ENCODE data around the gene IKZF2.

IKZF2 gene

GRCh38 chr2:213152888-213153287 lies 1.5 kb upstream of the IKZF2 start:
- no peak for DNase-seq (ENCODE audit: low read depth)

DNA sequence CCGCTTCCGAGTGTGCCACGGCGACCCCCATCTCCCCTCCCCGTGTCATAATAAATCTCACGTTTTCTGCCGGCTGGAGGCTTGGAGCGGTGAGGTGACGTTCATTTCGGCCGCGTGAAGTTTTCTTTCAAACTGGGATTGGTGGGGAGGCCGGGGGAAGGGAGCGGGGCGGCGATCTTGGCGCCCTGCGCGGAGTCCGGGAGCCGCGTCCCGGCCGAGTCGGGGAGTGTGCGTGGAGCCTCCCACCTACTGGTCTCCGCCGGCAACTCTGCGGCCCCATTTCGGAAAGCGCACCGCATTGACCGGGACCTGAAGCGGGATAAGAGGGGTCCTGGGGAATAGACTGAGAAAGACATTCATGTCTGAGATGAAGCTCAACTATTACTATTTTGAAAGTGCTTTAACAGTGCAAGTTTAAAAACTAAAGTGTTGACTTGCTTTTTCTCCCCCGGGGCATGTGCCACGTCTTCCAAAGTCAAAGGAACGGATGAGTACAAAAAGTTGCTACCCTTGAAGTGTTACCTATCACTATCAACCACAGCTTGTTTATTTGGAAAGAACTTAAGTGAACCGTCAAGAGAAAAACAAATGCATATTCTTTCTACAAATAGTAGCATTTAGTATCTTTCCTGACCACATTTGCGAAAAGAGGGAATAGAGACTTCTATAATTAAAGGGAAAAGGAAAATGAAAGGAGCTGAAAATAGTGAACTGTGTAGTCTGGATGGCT lies 818 bp upstream of the IKZF2 start:
- peak; percentile 17 for DNase-seq (ENCODE audit: low read depth)

DNA sequence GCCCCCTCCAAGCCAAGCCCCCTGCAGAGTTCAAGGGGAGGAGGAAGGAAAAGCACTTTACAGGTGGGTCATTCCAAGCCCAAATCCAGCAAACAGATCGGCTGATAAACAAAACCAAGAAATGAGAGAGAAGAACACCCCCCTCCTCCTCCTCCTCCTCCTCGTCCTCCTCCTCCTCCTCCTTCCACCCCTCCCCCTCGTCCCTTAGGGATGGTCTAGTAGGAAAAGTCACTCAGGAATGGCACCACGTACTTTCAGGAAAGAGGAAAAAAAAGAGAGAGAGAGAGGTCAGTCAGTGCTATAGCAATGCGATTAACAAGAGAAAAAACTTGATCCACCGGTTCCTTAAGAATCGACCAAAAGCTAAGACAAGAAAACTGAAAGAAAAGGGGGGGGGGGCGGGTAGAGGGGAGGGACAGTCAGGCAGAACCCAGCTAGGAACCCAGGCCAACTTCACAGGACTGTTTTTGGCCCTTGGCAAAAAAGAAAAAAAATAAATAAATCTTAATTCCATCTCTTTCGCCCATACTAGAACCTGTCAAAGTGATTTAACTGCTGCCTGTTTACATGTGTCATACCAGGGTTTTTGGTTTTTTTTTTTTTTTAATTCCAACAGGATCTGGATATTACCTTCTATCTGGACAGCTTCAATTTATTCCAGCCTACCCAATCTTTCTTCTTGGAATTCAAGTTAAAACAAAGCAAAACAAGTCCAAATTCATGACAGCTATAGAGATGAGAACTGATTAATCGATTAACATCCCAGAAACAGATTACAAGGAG lies 906 bp downstream of the IKZF2 start:
- no peak for DNase-seq (ENCODE audit: low read depth)

- no peak for DNase-seq (ENCODE audit: low read depth)
Observed at GRCh38 chr2:213149949-213150314, 1.5 kb downstream of the IKZF2 start.

DNA sequence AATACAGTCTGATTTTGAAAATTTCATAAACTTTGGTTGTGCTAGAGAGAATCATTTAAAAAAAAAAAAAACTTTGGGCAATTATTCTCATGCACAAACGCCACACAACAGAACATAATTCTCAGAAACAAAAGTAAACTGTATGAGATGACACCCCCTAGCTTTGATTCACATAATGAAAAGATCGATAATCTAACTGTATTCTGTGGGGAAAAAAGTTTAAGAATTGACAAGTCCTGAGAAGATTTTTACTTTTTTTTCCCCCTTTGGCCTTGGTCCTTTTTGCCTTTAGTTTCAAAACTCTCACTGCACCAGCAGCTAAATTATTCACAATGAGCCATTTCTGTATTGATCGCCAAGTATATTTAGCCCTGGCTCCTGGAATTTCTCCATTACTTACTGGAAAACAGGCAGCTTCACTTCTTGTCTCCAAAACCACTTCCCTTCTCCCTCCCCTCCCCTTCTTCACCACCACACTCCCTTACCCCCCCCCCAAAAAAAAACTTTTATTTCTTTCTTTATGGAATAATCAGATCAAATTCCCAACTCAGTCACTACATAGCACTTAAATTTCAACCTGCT lies 2.0 kb downstream of the IKZF2 start:
- no peak for DNase-seq (ENCODE audit: low read depth)

DNA sequence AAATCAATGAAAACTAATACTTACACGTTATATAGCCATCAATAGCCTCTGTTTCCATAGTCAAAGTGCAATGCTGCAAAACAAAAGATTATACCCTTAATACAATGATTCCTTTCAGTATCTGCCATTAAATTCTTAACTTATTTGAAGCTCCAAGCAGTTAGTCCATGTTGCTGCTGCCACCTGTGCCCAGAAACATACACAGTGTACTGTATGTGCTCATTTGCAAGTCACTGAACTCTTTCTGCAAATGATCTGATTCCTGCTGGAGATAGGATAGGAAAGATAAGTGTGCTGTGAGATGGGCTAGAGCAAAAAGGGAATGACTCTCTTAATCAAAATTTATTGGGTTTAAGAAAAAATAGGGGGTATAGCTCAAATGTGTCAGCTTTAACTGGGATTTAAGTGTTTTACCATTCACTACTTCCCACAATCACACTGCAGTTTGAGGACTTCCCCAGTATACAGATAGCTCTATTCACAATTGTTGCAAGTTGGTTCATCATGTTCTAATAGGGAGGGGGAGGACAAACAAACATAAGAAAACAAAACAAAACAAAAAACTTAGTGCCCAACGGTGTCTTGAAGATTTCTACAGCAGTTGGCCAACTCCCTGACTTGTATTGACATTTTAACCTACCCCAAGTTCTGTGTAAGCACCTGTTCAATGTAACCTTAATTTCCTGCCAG lies 2.7 kb downstream of the IKZF2 start:
- no peak for DNase-seq (ENCODE audit: low read depth)

- no peak for DNase-seq (ENCODE audit: low read depth)
Observed at GRCh38 chr2:213147538-213147937, 3.9 kb downstream of the IKZF2 start.

- no peak for DNase-seq (ENCODE audit: low read depth)
Observed at GRCh38 chr2:213145715-213146242, 5.6 kb downstream of the IKZF2 start.

- no peak for DNase-seq (ENCODE audit: low read depth)
Observed at GRCh38 chr2:213137064-213137463, 14.3 kb downstream of the IKZF2 start.

GRCh38 chr2:213129311-213129710 lies 22.1 kb downstream of the IKZF2 start:
- no peak for DNase-seq (ENCODE audit: low read depth)

GRCh38 chr2:213125646-213126347 lies 25.6 kb downstream of the IKZF2 start:
- DNase-seq (ENCODE audit: low read depth), result no peak

DNA sequence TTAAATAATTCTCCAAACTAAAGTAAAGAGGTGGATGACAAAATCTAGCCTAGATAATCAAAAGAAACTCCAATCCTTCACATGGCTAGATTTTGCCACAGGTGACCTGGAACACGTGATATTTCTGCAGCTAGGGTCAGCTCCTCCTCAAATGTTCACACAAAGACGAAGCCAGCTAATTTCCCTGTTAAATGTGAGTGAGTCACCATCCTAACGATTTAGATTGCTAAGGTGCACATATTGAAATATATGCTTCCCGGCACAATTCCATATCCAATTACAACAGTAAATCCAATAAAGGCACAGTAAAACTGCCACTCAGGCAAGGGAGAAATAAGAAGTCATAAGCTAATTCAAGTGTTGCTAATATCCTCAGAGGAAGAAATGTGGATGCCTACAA lies 28.7 kb downstream of the IKZF2 start:
- no peak for DNase-seq (ENCODE audit: low read depth)

- no peak for DNase-seq (ENCODE audit: low read depth)
Observed at GRCh38 chr2:213121690-213122089, 29.7 kb downstream of the IKZF2 start.

- DNase-seq (ENCODE audit: low read depth), result no peak
Observed at GRCh38 chr2:213119061-213119809, 32.2 kb downstream of the IKZF2 start.

DNA sequence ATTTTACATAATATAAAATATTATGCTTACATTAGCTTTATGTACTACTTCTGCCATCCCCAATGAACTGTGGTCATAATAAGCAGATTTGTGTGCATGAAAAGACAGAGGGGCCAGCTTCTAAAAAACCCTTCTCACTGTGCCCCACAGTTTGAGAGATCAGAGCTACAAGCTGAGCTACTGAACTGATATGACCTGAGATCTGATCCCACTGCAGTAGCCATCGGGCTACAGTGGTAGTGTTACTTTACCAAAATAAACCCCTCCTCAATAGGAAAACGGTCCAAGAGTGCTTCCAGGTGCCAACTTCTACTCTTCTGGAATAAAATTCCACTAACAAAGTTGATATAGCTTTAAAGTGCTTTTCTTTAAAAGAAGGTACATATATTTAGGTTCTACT lies 43.1 kb downstream of the IKZF2 start:
- DNase-seq (ENCODE audit: low read depth), result no peak

GRCh38 chr2:213107728-213108127 lies 43.7 kb downstream of the IKZF2 start:
- no peak for DNase-seq (ENCODE audit: low read depth)

- DNase-seq (ENCODE audit: low read depth), result no peak
Observed at GRCh38 chr2:213105212-213105611, 46.2 kb downstream of the IKZF2 start.

DNA sequence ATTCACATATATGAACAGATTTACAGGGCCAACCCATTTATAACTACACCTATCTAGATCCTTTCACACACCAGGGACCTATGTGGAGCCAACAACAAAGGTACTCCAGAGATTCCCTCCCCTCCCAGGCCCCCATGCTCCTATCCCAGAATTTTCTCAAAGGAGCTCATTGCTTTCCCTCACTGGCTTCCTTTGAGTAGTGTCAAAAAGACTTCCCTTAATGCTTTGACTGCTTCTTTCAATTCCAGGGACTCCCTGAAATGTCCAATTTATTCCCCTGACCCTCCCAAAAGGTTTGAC lies 46.6 kb downstream of the IKZF2 start:
- no peak for DNase-seq (ENCODE audit: low read depth)

DNA sequence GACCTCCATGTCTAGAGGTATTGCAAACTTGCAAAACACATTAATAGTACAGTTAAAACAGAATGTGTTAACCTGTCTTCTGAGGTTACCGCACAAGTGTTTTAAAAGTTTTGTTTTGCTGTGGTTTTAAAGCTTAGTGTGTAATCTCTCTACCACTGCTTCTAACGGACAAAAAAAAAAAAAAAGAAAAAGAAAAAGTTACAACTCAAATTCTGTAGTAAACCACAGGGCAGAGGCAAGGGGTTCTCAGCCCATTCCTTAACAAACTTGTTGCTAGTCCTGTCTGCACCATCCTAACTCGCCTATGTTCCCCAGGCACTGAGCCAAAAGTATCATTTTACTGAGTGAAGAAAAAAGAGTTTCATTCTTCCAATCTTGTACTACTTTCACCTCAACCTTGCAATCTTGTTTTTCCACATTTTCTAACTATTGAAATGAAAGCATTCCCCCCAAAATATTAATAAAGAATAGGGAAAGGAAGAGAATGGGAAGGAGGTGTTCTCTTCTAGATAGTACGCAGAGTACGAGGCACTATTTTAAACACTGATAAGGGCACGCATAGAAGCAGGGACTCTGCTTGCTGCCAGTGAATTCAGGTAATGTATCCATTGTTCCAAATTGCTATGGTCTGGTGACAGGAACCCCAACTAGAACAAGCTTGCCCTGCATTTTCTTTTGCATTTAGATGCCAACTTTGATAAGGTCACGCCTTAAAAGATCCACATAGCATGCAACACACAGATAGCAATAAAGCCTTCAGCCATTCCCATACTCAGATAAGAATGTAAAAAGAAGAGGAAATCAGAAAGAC lies 47.1 kb downstream of the IKZF2 start:
- DNase-seq (ENCODE audit: low read depth), result no peak

DNA sequence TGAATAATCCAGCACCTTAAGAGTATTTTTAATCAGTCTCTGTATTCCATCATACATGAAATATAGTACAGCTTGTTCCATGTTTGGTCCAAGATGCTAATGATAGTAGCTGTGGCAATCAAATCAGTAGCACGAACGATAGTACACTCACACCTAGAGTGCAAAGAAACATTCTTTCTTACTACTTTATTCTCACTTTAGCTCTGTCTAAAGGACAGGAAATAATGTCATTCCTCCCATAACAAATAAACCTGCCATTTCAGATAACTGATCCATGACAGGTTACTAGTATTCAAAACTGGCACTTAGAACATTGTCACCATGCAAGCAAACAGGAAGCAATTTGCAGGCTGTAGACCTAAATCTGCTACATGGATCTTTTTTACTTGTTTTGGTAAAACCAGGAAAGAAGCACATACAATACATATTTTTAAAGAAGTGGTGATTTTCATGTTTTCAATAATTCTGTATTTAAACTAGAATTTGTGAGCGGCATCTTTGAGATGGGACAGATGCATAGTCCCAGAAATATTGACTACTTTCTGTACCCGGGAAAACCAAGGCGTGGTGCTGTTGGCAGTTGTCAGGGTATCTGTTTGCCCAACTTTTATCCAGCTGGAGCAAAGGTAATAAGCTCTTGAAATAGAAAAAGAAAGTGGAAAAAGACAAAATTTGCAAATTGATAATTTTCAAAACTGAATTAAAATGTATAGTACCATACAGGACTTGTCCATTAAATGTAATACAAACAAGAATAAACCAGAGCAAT lies 49.5 kb downstream of the IKZF2 start:
- no peak for DNase-seq (ENCODE audit: low read depth)
